ENCODE data around the gene NFS1. TPM values are rescaled to one million over a fixed set of nuclear protein-coding genes. Genes with fewer than 3 reads are reported as not detected.

The NFS1 gene
- polyA plus RNA-seq, 1 donor (not counting 4 experiments of a cell fraction or from before 2014, with no cell fraction given), result 39.6 TPM

DNA sequence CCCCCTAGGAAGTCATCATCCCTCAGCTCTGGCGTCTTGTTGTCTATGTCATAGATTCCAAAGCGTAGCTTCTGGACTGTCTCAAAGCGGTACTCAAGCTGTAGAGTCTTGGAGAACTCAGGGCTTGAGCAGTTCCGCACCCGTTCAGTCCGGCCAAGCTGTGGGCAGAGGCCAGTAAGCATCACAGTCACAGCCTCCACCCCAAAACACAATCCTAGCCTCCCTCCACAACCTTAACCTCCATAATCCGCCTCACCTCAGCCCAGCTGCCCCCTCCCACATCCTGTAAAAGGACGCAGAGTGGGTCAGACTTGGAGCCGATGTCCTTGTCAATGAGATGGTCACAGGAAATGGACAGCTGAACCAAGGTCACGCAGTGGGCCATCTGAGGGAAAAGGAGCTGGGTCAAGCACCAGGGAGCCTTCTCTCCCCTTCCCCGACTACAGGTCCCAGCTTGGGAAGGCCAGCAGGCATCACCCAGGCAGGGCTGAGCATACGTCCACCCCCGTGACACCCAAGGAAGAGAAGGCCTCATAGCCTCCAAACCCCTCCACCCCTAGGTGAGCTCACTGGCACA lies 66.5 kb downstream of the NFS1 start:
- Histone ChIP-seq H4K20me1 (ENCODE audit: control insufficient read depth, extremely low read depth, insufficient read depth, low read length) (peaks cover 5% of the 10 kb centered on the region), H3K4me3 (ENCODE audit: control insufficient read depth in 2 of 3, extremely low read depth in 1 of 3, insufficient read depth in 2 of 3, low read depth in 1 of 3, low read length in 3 of 3) (no peak overlapping the region), H3K9me3 (ENCODE audit: control insufficient read depth, low read depth, low read length) (no peaks in the 10 kb centered on the region), H3K9me1 (ENCODE audit: control insufficient read depth, extremely low read depth, insufficient read depth, low read length) (no peaks in the 10 kb centered on the region), H3K27me3 (ENCODE audit: control insufficient read depth, extremely low read depth, insufficient read depth, low read length) (no peaks in the 10 kb centered on the region), H3K36me3 (ENCODE audit: control insufficient read depth in 2 of 2, extremely low read depth in 1 of 2, insufficient read depth in 2 of 2, low read length in 2 of 2) (peaks cover 21 to 25% of the 10 kb centered on the region in 2 experiments), H2AFZ (ENCODE audit: control insufficient read depth, low read length) (no peak overlapping the region), H3K27ac (ENCODE audit: control insufficient read depth, insufficient read depth, low read length) (no peak overlapping the region), H3K79me2 (ENCODE audit: control insufficient read depth, insufficient read depth, low read length) (peaks cover 18% of the 10 kb centered on the region), H3K4me2 (ENCODE audit: control insufficient read depth, extremely low read depth, insufficient read depth, low read depth, low read length) (no peak overlapping the region), H3K4me1 (ENCODE audit: control insufficient read depth, extremely low read depth, insufficient read depth, low read length) (no peaks in the 10 kb centered on the region), H3K9ac (ENCODE audit: control insufficient read depth, extremely low read depth, insufficient read depth, low read length) (no peak overlapping the region)
- no peak for FAIRE-seq
- DNase-seq (ENCODE audit: low read depth, low spot score), result no peak
- dilution Hi-C loops (cut with MboI; ENCODE audit: extremely low pct_ligation_motif_present, low sequenced_read_pairs), result no loop called here
- TF ChIP-seq, protein P1, sequence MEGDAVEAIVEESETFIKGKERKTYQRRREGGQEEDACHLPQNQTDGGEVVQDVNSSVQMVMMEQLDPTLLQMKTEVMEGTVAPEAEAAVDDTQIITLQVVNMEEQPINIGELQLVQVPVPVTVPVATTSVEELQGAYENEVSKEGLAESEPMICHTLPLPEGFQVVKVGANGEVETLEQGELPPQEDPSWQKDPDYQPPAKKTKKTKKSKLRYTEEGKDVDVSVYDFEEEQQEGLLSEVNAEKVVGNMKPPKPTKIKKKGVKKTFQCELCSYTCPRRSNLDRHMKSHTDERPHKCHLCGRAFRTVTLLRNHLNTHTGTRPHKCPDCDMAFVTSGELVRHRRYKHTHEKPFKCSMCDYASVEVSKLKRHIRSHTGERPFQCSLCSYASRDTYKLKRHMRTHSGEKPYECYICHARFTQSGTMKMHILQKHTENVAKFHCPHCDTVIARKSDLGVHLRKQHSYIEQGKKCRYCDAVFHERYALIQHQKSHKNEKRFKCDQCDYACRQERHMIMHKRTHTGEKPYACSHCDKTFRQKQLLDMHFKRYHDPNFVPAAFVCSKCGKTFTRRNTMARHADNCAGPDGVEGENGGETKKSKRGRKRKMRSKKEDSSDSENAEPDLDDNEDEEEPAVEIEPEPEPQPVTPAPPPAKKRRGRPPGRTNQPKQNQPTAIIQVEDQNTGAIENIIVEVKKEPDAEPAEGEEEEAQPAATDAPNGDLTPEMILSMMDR (optimal IDR thresholded peaks at IDR 0.05 in 1 of 3, IDR thresholded peaks at IDR 0.05 in 1 of 3, conservative IDR thresholded peaks at IDR 0.05 in 1 of 3; ENCODE audit: extremely low read depth in 1 of 3, insufficient read depth in 2 of 3, low read length in 3 of 3), result no peak
- TF ChIP-seq EZH2 (IDR thresholded peaks at IDR 0.05; ENCODE audit: low read length), result no peak

DNA sequence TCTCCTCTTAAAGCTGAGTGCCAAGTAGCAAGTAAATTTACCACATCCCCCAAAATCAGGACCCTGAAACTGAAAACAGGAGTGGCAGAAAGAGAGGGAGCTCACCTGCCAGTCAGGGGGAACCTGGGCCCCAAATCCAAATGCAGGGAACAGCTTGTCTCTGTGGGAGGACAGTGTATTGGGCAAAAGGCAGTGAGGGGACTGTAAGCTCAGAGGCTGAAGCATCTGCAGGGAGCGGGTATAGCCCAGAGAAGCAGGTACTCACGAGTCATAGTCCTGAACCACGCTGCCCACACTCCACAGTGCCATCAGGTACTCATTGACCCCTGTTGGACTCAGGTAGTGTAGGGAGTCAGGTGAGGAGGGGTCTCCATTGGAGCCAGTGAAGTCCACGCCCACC lies 68.5 kb downstream of the NFS1 start:
- dilution Hi-C loops (cut with MboI; ENCODE audit: extremely low pct_ligation_motif_present, low sequenced_read_pairs), result no loop called here
- H3K9ac ChIP-seq (ENCODE audit: control insufficient read depth, extremely low read depth, insufficient read depth, low read length), result no peak overlapping the region
- H3K27me3 ChIP-seq (ENCODE audit: control insufficient read depth, extremely low read depth, insufficient read depth, low read length), result no peaks in the 10 kb centered on the region
- H3K9me3 ChIP-seq (ENCODE audit: control insufficient read depth, low read depth, low read length), result no peaks in the 10 kb centered on the region
- H3K4me1 ChIP-seq (ENCODE audit: control insufficient read depth, extremely low read depth, insufficient read depth, low read length), result peaks cover 9% of the 10 kb centered on the region
- no peak overlapping the region for H2AFZ ChIP-seq (ENCODE audit: control insufficient read depth, low read length)
- DNase-seq (ENCODE audit: low read depth, low spot score), result no peak
- no peak for FAIRE-seq
- peaks cover 29 to 40% of the 10 kb centered on the region in 2 experiments for H3K36me3 ChIP-seq (ENCODE audit: control insufficient read depth in 2 of 2, extremely low read depth in 1 of 2, insufficient read depth in 2 of 2, low read length in 2 of 2)
- no peak overlapping the region for H3K27ac ChIP-seq (ENCODE audit: control insufficient read depth, insufficient read depth, low read length)
- H3K4me2 ChIP-seq (ENCODE audit: control insufficient read depth, extremely low read depth, insufficient read depth, low read depth, low read length), result no peak overlapping the region
- TF ChIP-seq EZH2 (IDR thresholded peaks at IDR 0.05; ENCODE audit: low read length), result no peak
- TF ChIP-seq, protein P1 (optimal IDR thresholded peaks at IDR 0.05 in 1 of 3, IDR thresholded peaks at IDR 0.05 in 1 of 3, conservative IDR thresholded peaks at IDR 0.05 in 1 of 3; ENCODE audit: extremely low read depth in 1 of 3, insufficient read depth in 2 of 3, low read length in 3 of 3), result no peak
- H3K4me3 ChIP-seq (ENCODE audit: control insufficient read depth in 2 of 3, extremely low read depth in 1 of 3, insufficient read depth in 2 of 3, low read depth in 1 of 3, low read length in 3 of 3), result no peak overlapping the region
- H4K20me1 ChIP-seq (ENCODE audit: control insufficient read depth, extremely low read depth, insufficient read depth, low read length), result peaks cover 2% of the 10 kb centered on the region
- H3K9me1 ChIP-seq (ENCODE audit: control insufficient read depth, extremely low read depth, insufficient read depth, low read length), result no peaks in the 10 kb centered on the region
- peaks cover 3% of the 10 kb centered on the region for H3K79me2 ChIP-seq (ENCODE audit: control insufficient read depth, insufficient read depth, low read length)

All from keratinocyte (primary cell).